Measurements from ENCODE around the gene OMA1.

GRCh38 chr1:58585166-58585565 lies 38.6 kb upstream of the OMA1 start:
- TF ChIP-seq CTCF (conservative IDR thresholded peaks at IDR 0.05) (no peak), ZFX (IDR thresholded peaks at IDR 0.05) (no peak)

Measured in C4-2B (cell line).